ENCODE results near the gene KLF7. TPM values are rescaled to one million over a fixed set of nuclear protein-coding genes. Genes with fewer than 3 reads are reported as not detected.

The KLF7 gene
- total and polyA plus RNA-seq, 2 experiments from 2014 or later: 6.3 to 7.9 TPM

DNA sequence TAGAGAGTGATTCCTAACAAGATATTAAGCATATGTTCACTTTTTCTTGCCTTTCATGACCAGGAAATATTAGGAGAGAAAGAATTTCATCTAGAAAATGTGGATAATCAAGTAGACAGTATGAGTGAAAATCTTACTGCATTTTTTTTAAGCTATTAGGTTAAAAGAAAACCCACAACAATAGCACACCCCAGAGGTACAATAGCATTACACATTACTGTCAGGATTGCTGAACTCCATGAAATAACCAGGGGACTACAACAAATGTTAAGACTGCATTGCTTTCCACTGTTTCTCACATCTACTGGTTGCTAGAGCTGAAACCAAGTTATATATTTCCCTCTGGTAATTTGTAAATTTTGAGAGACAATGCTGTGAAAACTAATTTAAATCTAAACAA lies 33.7 kb downstream of the KLF7 start:
- no peak overlapping the region for H3K4me2 ChIP-seq
- peaks cover 86% of the 10 kb centered on the region for H3K79me2 ChIP-seq
- H3K9me2 ChIP-seq (replicated peaks; ENCODE audit: insufficient read depth): no peaks in the 10 kb centered on the region

DNA sequence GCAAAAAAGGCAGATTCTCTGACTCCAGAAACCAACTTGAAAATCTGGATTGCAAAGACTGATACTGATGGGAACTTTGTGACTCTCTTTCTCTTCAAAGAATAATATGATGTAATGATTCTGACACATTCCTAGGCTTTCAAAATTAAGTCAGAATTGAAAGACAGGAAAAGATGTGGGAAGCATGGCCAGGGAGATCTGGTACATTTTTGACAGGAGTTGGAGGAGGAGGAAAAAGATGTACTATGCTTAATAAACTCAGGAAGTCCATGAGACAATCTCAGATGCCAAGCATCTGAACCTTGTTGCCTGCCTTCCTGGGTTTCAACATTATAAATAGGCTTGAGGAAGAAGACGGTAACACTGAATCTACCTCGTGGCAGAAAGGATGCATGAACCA lies 34.2 kb downstream of the KLF7 start:
- H3K9me2 ChIP-seq (replicated peaks; ENCODE audit: insufficient read depth): no peaks in the 10 kb centered on the region
- H3K9me3 ChIP-seq (ENCODE audit: low read depth): no peaks in the 10 kb centered on the region
- no peak overlapping the region for H3K4me2 ChIP-seq
- WGBS (ENCODE audit: low lambda C conversion rate, missing lambda C conversion rate): 94% methylated on average over 2 of the region's 2 CpGs
- H3K36me3 ChIP-seq (replicated peaks; ENCODE audit: insufficient read depth, low read depth): no peaks in the 10 kb centered on the region
- H4K20me1 ChIP-seq (ENCODE audit: insufficient read depth, poor library complexity, severe bottlenecking): peaks cover 5% of the 10 kb centered on the region
- DNase-seq (ENCODE audit: low spot score): no peak
- TF ChIP-seq EZH2phosphoT487 (IDR thresholded peaks at IDR 0.05; ENCODE audit: low read depth, severe bottlenecking, unreplicated experiment) (no peak), EZH2 (IDR thresholded peaks at IDR 0.05; ENCODE audit: borderline replicate concordance) (no peak)
- TF ChIP-seq, protein P1, sequence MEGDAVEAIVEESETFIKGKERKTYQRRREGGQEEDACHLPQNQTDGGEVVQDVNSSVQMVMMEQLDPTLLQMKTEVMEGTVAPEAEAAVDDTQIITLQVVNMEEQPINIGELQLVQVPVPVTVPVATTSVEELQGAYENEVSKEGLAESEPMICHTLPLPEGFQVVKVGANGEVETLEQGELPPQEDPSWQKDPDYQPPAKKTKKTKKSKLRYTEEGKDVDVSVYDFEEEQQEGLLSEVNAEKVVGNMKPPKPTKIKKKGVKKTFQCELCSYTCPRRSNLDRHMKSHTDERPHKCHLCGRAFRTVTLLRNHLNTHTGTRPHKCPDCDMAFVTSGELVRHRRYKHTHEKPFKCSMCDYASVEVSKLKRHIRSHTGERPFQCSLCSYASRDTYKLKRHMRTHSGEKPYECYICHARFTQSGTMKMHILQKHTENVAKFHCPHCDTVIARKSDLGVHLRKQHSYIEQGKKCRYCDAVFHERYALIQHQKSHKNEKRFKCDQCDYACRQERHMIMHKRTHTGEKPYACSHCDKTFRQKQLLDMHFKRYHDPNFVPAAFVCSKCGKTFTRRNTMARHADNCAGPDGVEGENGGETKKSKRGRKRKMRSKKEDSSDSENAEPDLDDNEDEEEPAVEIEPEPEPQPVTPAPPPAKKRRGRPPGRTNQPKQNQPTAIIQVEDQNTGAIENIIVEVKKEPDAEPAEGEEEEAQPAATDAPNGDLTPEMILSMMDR (IDR thresholded peaks at IDR 0.05; ENCODE audit: poor library complexity): no peak
- peaks cover 24% of the 10 kb centered on the region for H3K4me1 ChIP-seq (ENCODE audit: insufficient read depth)
- no peak overlapping the region for H3K27ac ChIP-seq
- H2AFZ ChIP-seq: no peak overlapping the region
- no peak overlapping the region for H3K4me3 ChIP-seq
- no peaks in the 10 kb centered on the region for H3K27me3 ChIP-seq
- H3K79me2 ChIP-seq: peaks cover 88% of the 10 kb centered on the region

More for the DNA sequence above, 33.7 kb downstream of the KLF7 start:
- no peak for DNase-seq (ENCODE audit: low spot score)
- Histone ChIP-seq H3K9me3 (ENCODE audit: low read depth) (no peaks in the 10 kb centered on the region), H4K20me1 (ENCODE audit: insufficient read depth, poor library complexity, severe bottlenecking) (peaks cover 5% of the 10 kb centered on the region), H3K4me1 (ENCODE audit: insufficient read depth) (peaks cover 24% of the 10 kb centered on the region), H2AFZ (no peak overlapping the region), H3K36me3 (replicated peaks; ENCODE audit: insufficient read depth, low read depth) (no peaks in the 10 kb centered on the region), H3K4me3 (no peak overlapping the region), H3K27ac (no peak overlapping the region), H3K27me3 (no peaks in the 10 kb centered on the region)
- no peak for TF ChIP-seq EZH2 (IDR thresholded peaks at IDR 0.05; ENCODE audit: borderline replicate concordance)
- no peak for TF ChIP-seq EZH2phosphoT487 (IDR thresholded peaks at IDR 0.05; ENCODE audit: low read depth, severe bottlenecking, unreplicated experiment)
- TF ChIP-seq, protein P1 (IDR thresholded peaks at IDR 0.05; ENCODE audit: poor library complexity): no peak

DNA sequence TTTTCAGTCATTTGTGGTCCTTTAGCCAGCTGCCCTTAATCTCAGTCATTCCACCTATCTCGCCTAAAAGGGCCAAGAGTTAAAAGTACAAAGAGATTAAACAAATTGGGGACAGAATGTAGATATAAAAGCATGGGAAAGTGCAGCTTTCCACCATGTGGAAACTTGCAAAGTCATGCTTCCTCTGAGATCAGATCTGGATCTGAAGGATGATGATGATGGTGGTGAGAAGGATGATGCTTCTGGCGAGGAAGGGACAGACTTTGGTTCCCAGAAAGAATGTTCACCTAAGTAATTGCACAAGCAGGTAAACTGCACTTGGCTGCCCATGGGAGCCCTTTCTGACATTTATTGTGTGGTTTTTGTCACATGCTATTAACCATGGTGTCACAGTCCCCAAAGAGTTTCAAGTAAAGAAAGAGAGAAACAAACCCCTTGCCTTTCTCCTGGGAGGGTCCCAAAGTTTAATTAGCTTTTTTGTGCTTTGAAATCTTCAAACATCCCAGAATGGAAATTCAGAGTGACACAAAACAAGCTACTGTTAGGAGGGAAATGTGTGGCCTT lies 34.7 kb downstream of the KLF7 start:
- Histone ChIP-seq H3K27me3 (no peaks in the 10 kb centered on the region), H3K79me2 (peaks cover 88% of the 10 kb centered on the region), H3K9me2 (replicated peaks; ENCODE audit: insufficient read depth) (no peaks in the 10 kb centered on the region), H3K4me3 (no peak overlapping the region), H3K36me3 (replicated peaks; ENCODE audit: insufficient read depth, low read depth) (no peaks in the 10 kb centered on the region), H3K27ac (no peak overlapping the region), H3K4me2 (no peak overlapping the region), H4K20me1 (ENCODE audit: insufficient read depth, poor library complexity, severe bottlenecking) (peaks cover 5% of the 10 kb centered on the region), H2AFZ (no peak overlapping the region), H3K9me3 (ENCODE audit: low read depth) (no peaks in the 10 kb centered on the region), H3K4me1 (ENCODE audit: insufficient read depth) (peaks cover 24% of the 10 kb centered on the region)
- no peak for TF ChIP-seq EZH2phosphoT487 (IDR thresholded peaks at IDR 0.05; ENCODE audit: low read depth, severe bottlenecking, unreplicated experiment)
- no peak for TF ChIP-seq EZH2 (IDR thresholded peaks at IDR 0.05; ENCODE audit: borderline replicate concordance)
- TF ChIP-seq, protein P1 (IDR thresholded peaks at IDR 0.05; ENCODE audit: poor library complexity): no peak
- DNase-seq (ENCODE audit: low spot score): no peak
- WGBS (ENCODE audit: low lambda C conversion rate, missing lambda C conversion rate): 85% methylated on average over 2 of the region's 2 CpGs
